SJCRH30 (cell line): ENCODE data around the gene CORIN. TPM values are rescaled to one million over a fixed set of nuclear protein-coding genes. Genes with fewer than 3 reads are reported as not detected.
A peak's percentile ranks its signal among the peaks of the same experiment; 100 is the strongest.
"Not testable (repeated sequence)": the region's sequence is repeated elsewhere in the genome, so short reads cannot be mapped to it uniquely, and the experiment has no call there.

Source experiments
- DNase-seq, 2 experiments: peaks; one replicate each; pipeline ENCODE4 v3.0.0-alpha.2; 2015 to 2020
- H3K27ac ChIP-seq: fragments of 250-450 bp; sonication (Bioruptor Pico); 2 replicates; pipeline ENCODE4 v1.5.1; 2020; ENCODE audit warnings: mild to moderate bottlenecking, moderate library complexity
- H3K27me3 ChIP-seq: fragments of 250-450 bp; sonication (Bioruptor Pico); 2 replicates; pipeline ENCODE4 v1.5.1; 2020; ENCODE audit warnings: mild to moderate bottlenecking, moderate library complexity
- H3K36me3 ChIP-seq: fragments of 250-450 bp; sonication (Bioruptor Pico); 2 replicates; pipeline ENCODE4 v1.5.1; 2020; ENCODE audit warnings: mild to moderate bottlenecking, moderate library complexity
- H3K4me1 ChIP-seq: fragments of 250-450 bp; sonication (Bioruptor Pico); 2 replicates; pipeline ENCODE4 v1.5.1; 2020; ENCODE audit warnings: mild to moderate bottlenecking, moderate library complexity
- H3K4me3 ChIP-seq: fragments of 250-450 bp; sonication (Bioruptor Pico); 2 replicates; pipeline ENCODE4 v1.5.1; 2020; ENCODE audit warnings: mild to moderate bottlenecking, moderate library complexity
- H3K9me3 ChIP-seq: fragments of 250-450 bp; sonication (Bioruptor Pico); replicated peaks from 2 replicates; pipeline ENCODE4 v1.5.1; 2020; ENCODE audit warnings: mild to moderate bottlenecking, moderate library complexity
- total RNA-seq: library from RNA; depleted of rRNA; stranded (reverse); fragments of >200 nt; shearing (Covaris generic); gene quantifications from 2 replicates; pipeline ENCODE4 v1.2.3, GENCODE V29; 2014

The CORIN gene
- total RNA-seq, 1 experiment from 2014 or later, result 0.38 TPM

DNA sequence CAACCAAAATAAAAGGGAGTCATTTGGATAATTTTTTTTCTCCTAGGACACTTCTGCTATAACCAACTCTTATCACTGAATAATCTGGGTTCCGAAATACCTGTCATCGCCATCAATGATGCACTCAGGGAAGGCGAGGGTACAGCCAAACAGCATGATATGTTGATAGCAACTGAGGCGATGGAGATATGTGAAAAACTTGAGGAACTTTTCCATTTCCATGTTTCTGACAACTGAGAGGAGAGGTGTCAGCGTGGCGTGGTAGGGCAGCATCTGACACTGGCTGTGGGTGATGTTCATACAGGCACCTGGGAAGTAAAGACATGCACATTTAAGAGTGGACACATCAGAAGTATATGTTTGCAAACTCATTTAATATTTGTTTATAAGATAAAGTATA is 74.6 kb downstream of the CORIN start:
- H3K4me3 ChIP-seq, result no peak overlapping the region
- H3K27ac ChIP-seq, result no peak overlapping the region
- no peaks in the 10 kb centered on the region for H3K36me3 ChIP-seq
- no peaks in the 10 kb centered on the region for H3K4me1 ChIP-seq
- no peaks in the 10 kb centered on the region for H3K27me3 ChIP-seq
- H3K9me3 ChIP-seq, result no peaks in the 10 kb centered on the region
- no peak for DNase-seq

DNA sequence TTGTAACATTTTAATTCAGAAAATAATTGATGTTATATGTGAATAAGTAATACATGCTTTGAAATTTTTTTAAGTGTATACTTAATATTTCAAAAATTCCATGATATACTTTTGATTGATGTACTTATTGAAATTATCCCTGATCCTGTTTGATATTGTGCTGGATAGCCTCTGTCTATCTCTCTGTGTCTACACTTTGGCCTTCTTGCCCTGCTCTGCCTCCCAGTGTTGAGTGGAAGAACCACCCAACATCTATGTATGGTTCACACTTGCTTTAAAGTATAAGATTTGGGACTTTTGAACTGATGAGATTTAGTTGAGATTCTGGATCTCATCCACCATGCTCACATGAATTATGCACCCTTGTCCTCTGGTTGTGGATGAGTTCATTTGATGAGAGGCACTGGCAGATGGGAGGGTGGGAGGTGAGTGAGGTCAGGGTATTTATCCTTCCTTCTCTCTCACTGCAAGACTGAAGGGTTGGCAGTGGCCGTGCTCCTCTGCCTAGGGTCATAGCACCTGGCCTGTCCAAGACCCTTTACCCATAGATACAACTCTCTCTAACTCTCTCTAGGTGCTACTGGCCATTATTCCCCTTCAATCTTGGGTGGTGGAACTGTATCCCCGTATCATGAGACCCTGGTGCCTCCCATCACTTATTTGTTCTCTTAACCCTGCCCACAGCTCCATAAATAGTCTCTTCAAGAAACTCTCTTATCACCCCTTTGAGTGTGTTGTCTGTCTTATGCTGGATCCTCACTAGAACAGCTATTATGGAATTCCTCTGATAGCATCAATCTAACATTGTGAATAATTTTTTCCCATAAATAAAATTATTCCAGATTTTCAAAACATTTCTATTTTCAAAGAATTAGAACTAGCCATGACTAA is 75.2 kb downstream of the CORIN start:
- Histone ChIP-seq H3K4me1 (no peaks in the 10 kb centered on the region), H3K27ac (no peak overlapping the region), H3K27me3 (no peaks in the 10 kb centered on the region), H3K36me3 (no peaks in the 10 kb centered on the region), H3K4me3 (no peak overlapping the region), H3K9me3 (no peaks in the 10 kb centered on the region)
- no peak for DNase-seq

DNA sequence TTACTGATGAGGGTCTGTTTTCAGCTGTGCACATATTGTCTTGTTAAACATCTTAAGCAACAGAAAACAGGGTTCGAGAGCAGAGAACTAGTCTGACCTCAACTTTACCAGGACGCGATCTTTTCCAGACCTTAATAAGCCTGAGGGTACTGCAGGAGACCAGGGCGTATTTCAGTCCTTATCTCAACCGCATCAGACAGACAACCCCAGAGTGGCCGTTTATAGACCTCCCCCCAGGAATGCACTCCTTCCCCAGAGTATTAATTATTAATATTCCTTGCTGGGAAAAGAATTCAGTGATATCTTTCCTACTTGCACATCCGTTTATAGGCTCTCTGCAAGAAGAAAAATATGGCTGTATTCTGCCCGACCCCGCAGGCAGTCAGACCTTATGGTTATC is 84.6 kb downstream of the CORIN start:
- not testable (repeated sequence) for DNase-seq, H3K4me3 ChIP-seq, H3K27me3 ChIP-seq, H3K27ac ChIP-seq, H3K4me1 ChIP-seq, H3K36me3 ChIP-seq, H3K9me3 ChIP-seq

DNA sequence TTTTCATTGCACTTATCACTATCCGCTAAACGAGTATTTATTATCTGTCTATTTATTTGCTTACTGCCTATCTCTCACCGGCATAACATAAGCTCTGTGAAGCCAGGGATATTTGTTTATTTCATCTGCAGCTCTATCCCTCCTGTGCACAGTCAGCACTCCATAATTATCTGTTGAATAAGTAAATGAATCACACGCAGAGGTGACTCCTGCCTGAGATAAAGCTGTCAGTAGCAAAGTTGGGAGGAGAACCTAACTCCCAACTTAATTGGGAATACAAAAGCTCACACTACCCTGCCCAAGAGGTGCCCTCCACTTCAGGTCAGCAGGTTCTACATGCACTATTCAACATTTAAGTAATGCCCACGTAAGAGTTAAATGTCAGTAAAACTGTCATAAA is 85.7 kb downstream of the CORIN start:
- no peak for DNase-seq
- Histone ChIP-seq H3K27ac (no peak overlapping the region), H3K27me3 (no peaks in the 10 kb centered on the region), H3K4me3 (no peak overlapping the region), H3K36me3 (no peaks in the 10 kb centered on the region), H3K9me3 (no peaks in the 10 kb centered on the region), H3K4me1 (no peaks in the 10 kb centered on the region)

DNA sequence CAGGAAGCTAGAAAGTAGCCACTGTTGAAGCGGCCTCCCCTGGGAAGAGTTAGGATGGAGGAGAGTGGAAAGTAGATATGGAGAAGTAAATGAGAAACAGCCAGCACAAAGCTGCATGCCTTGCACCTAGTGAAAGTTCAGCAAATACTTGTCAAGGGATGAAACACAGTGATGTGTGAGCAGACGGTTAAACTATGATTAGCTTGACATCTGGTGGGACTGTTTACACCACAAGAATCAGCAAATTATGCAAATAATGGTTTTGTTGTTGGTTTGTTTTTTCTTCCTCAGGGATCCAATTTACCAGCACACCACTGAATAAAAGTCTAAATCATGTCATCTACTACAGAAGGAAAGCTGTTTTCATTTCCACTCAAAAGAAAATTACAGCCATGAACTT is 87.1 kb downstream of the CORIN start:
- H3K4me3 ChIP-seq, result no peak overlapping the region
- H3K36me3 ChIP-seq, result no peaks in the 10 kb centered on the region
- DNase-seq, result no peak
- H3K9me3 ChIP-seq, result no peaks in the 10 kb centered on the region
- no peaks in the 10 kb centered on the region for H3K4me1 ChIP-seq
- H3K27ac ChIP-seq, result no peak overlapping the region
- H3K27me3 ChIP-seq, result no peaks in the 10 kb centered on the region

DNA sequence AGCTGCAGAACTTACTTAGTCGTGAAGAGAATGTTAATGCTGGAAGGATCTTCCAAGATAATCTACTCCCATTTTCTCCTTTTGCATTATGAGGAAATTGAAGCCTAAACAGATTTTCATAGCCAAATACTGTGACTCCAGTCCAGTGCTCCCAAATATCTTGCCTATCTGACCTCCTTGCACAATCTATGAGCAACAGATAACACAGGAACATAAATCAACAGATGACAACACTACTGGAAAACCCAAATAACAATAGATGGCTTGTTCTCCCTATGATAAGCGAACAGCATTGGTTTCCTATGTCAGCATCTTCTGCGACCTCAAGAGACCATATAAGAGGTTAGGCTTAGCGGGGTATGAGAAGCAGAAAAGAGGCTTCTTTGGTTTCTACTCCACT is 88.0 kb downstream of the CORIN start:
- no peaks in the 10 kb centered on the region for H3K4me1 ChIP-seq
- H3K36me3 ChIP-seq, result no peaks in the 10 kb centered on the region
- no peak for DNase-seq
- no peaks in the 10 kb centered on the region for H3K9me3 ChIP-seq
- H3K4me3 ChIP-seq, result no peak overlapping the region
- no peak overlapping the region for H3K27ac ChIP-seq
- H3K27me3 ChIP-seq, result no peaks in the 10 kb centered on the region

DNA sequence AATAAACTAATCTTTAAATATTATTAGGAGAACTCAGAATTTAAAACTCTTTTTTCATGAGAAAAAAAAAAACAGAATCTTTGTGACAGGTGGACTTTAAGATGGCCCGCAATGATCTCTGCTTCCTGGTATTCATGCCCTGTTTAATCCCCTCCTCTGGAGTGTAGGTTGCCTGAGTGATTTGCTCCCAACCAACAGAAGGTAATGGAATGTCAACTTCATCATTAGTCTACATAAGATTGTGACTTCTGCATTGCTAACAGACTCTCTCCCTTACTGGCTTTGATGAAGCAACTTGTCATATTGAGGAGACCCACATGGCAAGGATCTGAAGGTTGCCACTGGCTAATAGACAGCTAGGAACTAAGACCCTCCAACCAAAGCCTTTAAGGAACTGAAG is 88.8 kb downstream of the CORIN start:
- Histone ChIP-seq H3K9me3 (no peaks in the 10 kb centered on the region), H3K4me1 (no peaks in the 10 kb centered on the region), H3K27ac (no peak overlapping the region), H3K36me3 (no peaks in the 10 kb centered on the region), H3K27me3 (no peaks in the 10 kb centered on the region), H3K4me3 (no peak overlapping the region)
- DNase-seq, result no peak

DNA sequence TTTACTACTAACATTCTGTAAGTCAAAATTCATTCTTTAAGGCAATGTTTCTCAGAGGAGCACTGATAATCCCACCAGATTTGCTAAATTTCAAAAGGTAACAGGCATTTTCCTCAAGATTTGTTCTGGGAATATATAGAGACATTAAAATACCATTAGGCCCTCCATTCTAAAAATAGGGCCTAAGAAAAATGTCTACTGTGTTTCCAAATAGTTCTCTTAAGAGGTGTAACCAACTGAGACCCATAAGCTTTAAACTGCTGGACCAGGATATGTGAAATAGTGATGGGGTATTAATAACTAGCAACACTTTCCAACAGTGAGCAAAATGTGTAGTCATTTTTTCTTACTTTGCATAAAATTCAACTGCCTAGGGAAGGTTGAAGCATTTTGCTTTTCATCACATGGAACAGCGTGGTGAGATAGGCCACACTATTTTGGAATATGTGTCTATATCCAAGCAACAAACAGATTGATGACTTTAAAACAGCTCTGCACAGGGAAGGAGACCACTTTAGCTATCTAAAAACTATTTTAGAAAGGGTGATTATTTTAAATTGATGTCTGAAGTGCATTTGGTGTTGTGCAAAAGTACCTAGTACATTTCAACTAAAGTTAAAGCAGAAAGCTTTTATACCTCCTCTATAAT is 89.9 kb downstream of the CORIN start:
- Histone ChIP-seq H3K36me3 (no peaks in the 10 kb centered on the region), H3K27me3 (no peaks in the 10 kb centered on the region), H3K27ac (no peak overlapping the region), H3K4me1 (no peaks in the 10 kb centered on the region), H3K9me3 (no peaks in the 10 kb centered on the region), H3K4me3 (no peak overlapping the region)
- no peak for DNase-seq

DNA sequence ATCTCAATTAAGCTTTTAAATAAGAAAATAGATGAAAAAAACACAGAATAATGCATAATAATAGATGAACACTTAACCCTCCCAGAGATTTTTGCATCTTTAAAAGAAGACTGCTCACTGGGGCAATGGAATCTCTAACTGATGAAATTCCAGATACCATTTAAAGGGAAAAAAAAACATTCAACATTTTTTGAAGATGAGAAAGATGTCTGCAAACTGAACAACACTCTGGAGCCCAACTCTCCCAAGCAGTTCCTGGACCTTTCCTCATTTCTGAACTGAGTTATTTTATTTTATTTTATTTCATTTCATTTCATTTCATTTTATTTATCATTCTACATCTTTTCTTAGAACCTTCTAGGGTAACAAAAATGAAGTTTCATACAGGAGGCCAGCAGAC is 90.7 kb downstream of the CORIN start:
- DNase-seq, result no peak
- H3K4me1 ChIP-seq, result no peaks in the 10 kb centered on the region

DNA sequence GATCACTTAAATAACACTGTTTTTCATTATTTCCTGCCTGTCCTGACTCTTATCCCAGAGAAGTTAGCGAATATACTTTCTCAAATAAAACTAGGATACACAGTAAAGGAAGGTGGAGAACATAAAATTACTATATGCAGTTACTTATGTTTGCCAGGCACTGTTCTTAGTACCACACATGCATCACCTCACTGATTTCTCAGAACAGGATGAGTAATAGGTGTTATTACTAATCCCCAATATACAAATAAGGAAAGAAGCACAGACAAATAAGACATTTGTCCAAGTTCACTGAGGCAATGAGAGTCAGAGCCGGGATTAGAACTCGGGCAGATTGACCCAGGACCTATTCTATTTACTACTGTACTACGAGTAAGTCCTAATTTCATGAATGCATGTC is 91.7 kb downstream of the CORIN start:
- Histone ChIP-seq H3K27me3 (no peaks in the 10 kb centered on the region), H3K9me3 (no peaks in the 10 kb centered on the region), H3K27ac (no peak overlapping the region), H3K4me1 (no peaks in the 10 kb centered on the region), H3K36me3 (no peaks in the 10 kb centered on the region), H3K4me3 (no peak overlapping the region)
- DNase-seq, result no peak

More for the DNA sequence above, 90.7 kb downstream of the CORIN start:
- no peaks in the 10 kb centered on the region for H3K27me3 ChIP-seq
- H3K4me3 ChIP-seq, result no peak overlapping the region
- no peaks in the 10 kb centered on the region for H3K36me3 ChIP-seq
- no peak overlapping the region for H3K27ac ChIP-seq
- H3K9me3 ChIP-seq, result no peaks in the 10 kb centered on the region

DNA sequence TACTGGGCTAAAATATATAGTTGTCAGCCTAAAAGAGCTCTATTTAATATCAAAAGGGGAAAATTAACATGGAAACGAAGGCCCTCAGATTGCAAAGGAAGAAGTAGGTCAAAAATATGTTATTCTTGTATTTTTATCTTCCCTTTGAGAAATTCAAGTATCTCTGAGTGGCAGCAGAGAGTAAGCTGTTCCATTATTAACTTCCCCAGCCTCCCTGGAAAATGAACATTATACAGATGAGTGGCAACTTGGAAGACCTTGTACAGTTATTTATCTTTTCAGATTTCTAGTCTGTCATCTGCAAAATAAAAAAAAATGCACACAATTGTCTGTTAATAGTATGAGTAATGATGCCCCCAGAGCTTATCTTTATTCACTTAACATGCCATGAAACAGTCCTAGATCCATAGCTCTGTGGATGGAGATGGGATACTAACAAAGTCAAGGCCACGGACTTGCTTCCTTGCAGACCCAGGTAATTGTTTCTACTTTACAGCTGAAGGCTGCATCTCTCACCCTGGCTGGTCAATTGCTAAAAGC is 93.0 kb downstream of the CORIN start:
- no peak overlapping the region for H3K4me3 ChIP-seq
- H3K36me3 ChIP-seq, result no peaks in the 10 kb centered on the region
- DNase-seq, result no peak
- H3K9me3 ChIP-seq, result no peaks in the 10 kb centered on the region
- H3K27ac ChIP-seq, result no peak overlapping the region
- no peaks in the 10 kb centered on the region for H3K27me3 ChIP-seq
- no peaks in the 10 kb centered on the region for H3K4me1 ChIP-seq

DNA sequence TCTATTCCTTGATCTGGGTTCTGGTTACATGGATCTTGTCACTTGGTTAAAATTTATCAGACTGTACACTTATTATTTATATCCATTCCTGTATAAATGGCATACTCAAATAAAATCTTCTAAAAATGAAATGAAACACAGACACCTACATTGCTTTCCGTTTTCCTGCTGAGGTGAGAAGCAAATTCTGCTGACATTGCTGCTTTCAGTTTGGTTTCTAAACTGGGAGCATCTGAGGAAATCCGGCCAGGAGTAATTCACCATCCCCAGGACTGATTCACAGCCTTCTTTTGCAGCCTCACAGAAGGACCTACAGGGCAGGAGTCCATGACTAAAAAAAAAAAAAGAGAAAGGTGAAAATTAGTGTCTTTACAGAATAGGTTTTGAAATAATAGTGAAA is 93.6 kb downstream of the CORIN start:
- Histone ChIP-seq H3K27me3 (no peaks in the 10 kb centered on the region), H3K4me3 (no peak overlapping the region), H3K4me1 (no peaks in the 10 kb centered on the region), H3K9me3 (no peaks in the 10 kb centered on the region), H3K36me3 (no peaks in the 10 kb centered on the region), H3K27ac (no peak overlapping the region)
- DNase-seq, result no peak

DNA sequence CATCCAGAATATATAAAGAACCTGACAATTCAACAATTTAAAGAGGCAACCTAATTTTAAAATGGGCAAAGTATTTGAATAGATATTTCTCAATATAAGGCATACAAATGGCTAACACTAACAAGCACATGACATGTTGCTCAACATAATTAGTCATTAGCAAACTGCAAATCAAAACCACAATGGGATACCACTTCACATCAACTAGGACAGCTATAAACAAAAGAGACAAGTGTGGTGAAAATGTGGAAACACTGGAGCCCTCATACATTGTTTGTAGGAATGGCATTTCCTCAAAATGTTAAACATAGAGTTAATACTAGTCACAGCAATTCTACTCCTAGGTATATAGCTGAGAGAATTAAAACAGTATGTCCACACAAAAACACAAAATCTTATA is 96.7 kb downstream of the CORIN start:
- Histone ChIP-seq H3K4me3 (no peak overlapping the region), H3K27ac (no peak overlapping the region), H3K27me3 (no peaks in the 10 kb centered on the region), H3K36me3 (no peaks in the 10 kb centered on the region), H3K4me1 (no peaks in the 10 kb centered on the region), H3K9me3 (no peaks in the 10 kb centered on the region)
- DNase-seq, result no peak

DNA sequence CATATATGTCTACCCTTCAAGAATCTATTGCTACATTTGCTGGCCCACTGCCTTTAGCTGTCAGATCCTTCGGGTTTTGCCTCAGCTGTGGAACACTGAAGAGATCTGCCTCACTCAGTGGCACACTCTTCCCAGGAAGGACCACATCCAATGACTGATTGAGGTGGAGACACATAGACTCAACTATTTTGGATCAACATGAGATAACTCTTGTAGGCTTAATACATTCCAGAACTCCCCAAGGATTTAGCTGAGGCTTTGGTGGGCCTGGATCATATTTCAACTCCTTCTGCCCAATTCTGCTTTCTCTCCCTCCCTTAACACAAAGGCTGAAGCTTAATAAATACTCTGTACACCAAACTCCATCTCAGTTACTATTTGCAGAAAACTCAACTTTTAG is 100.5 kb downstream of the CORIN start:
- Histone ChIP-seq H3K9me3 (no peaks in the 10 kb centered on the region), H3K27ac (no peak overlapping the region), H3K4me3 (no peak overlapping the region), H3K4me1 (peaks cover 7% of the 10 kb centered on the region), H3K27me3 (no peaks in the 10 kb centered on the region), H3K36me3 (no peaks in the 10 kb centered on the region)
- DNase-seq, result peak in 1 of 2 experiments; percentile 5

DNA sequence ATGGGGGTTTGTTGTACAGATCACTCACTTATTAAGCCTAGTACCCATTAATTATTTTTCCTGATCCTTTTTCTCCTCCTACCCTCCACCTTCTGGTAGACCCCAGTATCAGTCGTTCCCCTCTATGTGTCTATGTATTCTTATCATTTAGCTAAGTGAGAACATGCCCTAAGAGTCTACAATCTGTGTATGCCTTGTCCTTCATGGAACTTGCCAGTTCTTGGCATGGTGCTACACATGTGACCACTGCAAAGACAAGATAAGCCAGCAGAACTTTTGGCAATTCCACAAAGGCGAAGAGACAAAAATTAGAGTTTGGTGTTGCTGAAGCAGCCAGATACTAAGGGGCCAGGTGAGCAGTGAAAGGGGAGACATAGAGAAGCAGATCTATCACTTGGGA is 101.3 kb downstream of the CORIN start:
- Histone ChIP-seq H3K27ac (no peak overlapping the region), H3K36me3 (no peaks in the 10 kb centered on the region), H3K27me3 (no peaks in the 10 kb centered on the region), H3K9me3 (no peaks in the 10 kb centered on the region), H3K4me3 (no peak overlapping the region), H3K4me1 (peaks cover 7% of the 10 kb centered on the region)
- no peak for DNase-seq
